SKM-1 (cell line): ENCODE results near the gene A4GALT.
"Not testable (repeated sequence)": the region's sequence is repeated elsewhere in the genome, so short reads cannot be mapped to it uniquely, and the experiment has no call there.

ENCODE experiments used
- DNase-seq: peaks from one replicate; lab custom pipeline; 2025; ENCODE audit not compliant: unreplicated experiment; lab: John Stamatoyannopoulos, UW

Gene A4GALT

GRCh38 chr22:42720263-42721044 is at the start of gene A4GALT:
Gene A4GALT (minus strand): TSS chr22:42720870. CDS start chr22:42693951, 26,919 bp downstream.
- DNase-seq: no peak

DNA sequence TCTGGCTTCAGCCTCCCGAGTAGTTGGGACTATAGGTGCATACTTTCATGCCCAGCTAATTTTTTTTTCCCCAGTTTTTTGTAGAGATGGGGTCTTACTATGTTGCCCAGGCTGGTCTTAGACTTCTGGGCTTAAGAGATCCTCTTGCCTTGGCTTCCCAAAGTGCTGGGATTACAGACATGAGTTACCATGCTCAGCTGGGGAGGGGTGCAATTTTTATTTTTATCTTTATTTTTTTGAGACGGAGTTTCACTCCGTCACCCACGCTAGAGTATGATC is 49.7 kb upstream of the A4GALT start:
- DNase-seq: no peak

- DNase-seq: no peak
These were observed 49.1 kb upstream of the A4GALT start for GRCh38 chr22:42769574-42770447.

DNA sequence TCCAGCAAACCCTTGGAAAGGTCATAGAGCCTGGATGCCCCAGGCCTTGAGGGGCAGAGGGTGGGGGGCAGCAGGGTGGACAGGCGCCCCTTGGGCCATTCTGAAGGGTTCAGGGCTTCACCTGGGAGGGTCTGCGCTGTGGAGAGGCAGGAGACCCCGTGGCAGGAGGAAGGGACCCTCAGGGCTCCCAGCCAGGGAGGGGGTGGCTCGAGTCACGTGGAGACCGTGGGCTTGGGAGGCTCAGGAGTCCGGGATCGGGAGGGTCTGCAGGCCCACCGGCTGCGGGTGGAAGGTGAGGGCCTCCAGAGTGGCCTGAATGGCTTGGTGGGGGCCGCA is 48.5 kb upstream of the A4GALT start:
- no peak for DNase-seq

- no peak for DNase-seq
These were observed 47.8 kb upstream of the A4GALT start for GRCh38 chr22:42768385-42769035.

DNA sequence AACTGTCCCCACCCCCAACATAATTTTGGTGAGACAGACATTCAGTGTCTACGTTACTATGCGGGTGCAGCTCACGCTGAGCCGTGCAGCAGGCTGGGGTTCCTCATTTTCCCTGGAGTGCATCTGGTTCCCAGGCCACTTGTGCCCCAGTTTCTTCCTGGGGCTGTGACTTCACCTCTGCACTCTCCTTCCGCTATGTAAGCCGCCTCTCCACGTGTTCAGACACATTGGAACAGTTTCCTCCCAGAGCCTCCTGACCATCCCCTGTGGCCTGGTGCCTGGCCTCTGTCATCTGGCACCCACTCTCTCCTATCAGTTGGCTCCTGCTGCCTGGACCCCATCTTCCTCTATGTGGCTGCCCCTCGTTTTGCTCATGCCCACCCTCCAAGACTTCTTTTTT is 46.2 kb upstream of the A4GALT start:
- DNase-seq: no peak

GRCh38 chr22:42764895-42765363 is 44.3 kb upstream of the A4GALT start:
- no peak for DNase-seq

- DNase-seq: no peak
These were observed 43.4 kb upstream of the A4GALT start for GRCh38 chr22:42763965-42764480.

DNA sequence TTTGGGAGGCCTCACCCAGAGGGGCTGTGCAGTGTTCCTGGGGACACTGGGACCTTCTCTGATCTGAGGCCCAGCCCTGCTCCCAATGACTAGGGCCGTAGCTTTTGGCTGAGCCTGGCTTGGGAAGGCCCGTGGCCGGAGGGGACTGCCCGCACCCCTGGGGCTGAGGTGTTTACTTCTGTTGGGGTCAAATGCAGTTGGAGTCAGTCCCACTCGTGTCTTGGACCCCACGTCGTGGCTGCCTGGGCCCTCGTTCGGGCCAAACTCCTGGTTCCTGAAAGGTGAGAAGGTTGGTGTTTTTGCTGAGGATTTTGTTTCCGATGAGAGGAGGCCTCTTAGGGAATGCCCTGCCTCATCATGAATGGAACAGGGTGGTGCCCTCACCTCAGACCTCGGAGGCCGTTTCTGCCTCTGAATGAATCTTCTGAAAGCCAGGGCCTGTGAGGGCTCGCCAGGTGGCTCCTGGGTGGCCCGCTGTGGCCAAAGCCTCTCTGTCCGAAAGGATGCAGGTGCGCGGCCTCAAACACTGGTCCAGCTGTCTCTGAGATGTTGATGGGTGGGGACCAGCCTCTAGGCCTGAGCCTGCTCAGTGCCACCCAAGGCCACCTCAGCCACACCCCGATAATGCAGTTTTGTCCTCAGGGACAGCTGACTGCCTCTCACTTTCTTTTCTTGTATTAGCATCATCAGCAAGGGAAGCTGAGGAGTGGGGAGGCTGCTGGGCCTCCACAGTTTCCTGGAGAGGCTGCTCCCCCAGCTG is 40.3 kb upstream of the A4GALT start:
- DNase-seq: no peak

DNA sequence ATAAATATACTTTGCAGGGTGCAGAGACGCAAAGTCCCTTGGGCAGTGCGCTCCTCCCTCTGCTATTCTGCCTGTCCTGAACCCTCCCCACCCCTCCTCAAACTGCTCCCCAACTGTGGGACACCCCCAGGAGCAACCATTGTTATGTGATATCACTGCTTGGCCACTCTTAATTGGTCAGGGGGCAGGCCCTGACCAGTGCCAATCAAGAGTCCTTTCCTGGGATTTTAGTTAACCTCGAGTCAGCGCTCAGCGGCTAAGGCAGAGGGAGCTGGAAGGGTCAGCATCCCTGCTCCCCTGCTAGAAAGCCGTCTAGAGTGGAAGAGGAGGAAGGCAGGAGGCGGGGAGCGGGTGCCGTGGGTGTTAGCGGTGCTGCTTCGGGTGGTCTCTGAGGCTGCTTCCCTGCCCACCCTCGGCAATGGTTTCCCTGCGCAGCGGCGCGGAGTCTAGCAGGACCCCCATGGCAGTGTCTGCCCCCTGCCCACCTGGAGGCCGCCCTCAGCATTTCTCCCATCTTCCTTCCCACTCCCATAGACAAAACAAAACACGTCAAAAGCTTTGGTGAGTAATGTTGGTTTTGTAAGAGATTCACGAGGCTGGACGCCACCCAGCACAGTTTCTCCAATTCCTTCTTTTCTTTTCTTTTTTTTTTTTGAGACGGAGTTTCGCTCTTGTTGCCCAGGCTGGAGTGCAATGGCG is 38.4 kb upstream of the A4GALT start:
- DNase-seq: no peak

- not testable (repeated sequence) for DNase-seq
These were observed 34.9 kb upstream of the A4GALT start for GRCh38 chr22:42755553-42755952.

- DNase-seq: not testable (repeated sequence)
These were observed 34.5 kb upstream of the A4GALT start for GRCh38 chr22:42755121-42755520.

GRCh38 chr22:42754658-42755057 is 34.0 kb upstream of the A4GALT start:
- no peak for DNase-seq

DNA sequence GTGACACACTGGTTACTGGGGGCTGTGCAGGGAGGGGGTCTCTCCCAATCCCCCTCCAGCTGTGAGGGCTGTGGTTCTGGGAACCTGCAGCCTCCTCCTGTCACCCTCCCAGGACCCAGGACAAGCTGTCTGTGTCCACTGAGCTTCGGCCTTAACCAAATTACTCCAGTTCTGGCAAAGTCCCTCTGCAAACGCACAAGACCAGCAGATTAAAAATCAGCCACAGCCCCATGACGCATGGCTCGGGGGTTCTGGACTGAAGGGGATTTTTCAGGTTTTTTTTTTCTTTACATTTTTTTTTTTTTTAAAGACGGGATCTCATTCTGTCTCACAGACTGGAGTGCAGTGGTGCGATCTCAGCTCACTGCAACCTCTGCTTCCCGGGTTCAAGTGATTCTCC is 32.2 kb upstream of the A4GALT start:
- DNase-seq: no peak

GRCh38 chr22:42752230-42752746 is 31.6 kb upstream of the A4GALT start:
- no peak for DNase-seq

- not testable (repeated sequence) for DNase-seq
These were observed 29.8 kb upstream of the A4GALT start for GRCh38 chr22:42750421-42750820.

DNA sequence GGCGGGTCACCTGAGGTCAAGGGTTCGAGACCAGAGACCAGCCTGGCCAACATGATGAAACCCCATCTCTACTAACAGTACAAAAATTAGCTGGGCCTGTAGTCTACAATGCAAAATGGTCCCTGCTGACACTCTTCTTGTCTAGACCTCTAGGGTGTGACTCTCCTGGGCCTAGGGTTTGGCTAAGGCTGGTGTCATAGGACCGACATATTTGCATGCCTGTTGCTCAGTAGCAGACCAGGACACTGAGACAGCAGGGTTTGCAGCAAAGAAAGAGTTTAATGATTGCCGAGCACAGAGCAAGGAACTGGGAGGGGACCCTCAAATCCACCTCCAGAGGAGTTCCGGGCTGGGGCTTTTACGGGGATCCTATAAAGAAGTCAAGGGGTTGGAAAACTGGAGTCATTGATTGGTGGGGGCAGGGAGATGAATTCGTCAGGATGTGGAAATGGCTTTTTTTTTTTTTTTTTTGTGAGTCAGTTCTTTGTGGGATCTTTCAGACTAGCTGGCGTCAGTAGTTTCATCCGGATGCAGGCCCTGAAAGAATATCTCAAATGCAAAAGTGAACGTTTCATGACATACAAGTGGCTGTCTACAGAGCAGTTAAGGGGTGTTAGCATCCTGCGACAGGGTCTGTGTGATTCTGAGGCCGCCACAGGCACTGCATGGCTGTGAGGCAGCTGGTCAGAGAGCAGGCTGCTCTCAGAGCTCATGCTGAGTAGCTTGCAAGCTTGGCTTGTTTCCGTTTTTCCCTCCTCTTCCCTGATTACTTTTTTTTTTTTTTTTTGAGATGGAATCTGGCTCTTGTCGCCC is 27.2 kb upstream of the A4GALT start:
- no peak for DNase-seq

DNA sequence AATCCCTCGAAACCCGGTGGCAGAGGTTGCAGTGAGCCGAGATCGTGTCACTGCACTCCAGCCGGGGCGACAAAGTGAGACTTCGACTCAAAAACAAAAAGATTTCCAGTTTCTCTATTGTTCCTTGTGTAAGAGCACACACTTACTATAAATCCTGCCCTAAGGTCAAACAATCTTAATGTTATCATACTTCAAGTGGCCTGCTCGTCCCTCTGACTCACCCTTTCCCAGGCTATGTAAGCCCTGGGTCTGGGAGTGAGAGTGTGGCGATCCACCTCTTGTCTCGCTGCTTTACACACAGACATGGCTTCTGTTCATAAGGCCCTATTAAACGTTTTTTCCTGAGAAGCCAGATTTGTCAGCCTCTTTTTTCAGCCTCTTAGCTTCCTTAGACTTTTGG is 24.4 kb upstream of the A4GALT start:
- no peak for DNase-seq

DNA sequence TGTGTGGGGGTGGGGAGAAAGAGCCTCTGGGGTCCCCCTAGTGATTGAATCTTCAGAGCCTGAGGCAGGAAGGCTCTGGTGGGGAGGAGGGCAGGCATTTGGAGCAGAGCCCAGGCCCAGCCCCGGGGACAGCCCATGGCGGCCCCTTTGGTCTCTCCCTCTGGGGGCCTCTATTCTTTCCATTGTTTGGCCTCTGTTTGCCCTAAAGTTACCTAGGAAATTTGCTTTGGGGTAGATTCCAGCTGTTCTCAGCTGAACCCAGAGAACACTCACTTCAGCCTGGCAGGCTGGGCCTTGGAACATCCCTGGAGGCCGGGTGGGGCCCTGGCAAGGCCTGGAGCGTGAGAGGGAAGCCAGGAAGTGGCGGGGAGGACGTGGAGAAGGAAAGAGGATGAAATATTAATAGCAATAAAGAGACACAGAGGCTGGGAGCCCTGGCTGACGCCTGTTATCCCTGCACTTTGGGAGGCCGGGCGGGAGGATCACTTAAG is 22.9 kb upstream of the A4GALT start:
- no peak for DNase-seq
